Tongue (tissue), 2 donors: ENCODE results near the gene ZNF746. TPM values are rescaled to one million over a fixed set of nuclear protein-coding genes. Genes with fewer than 3 reads are reported as not detected.
A peak's percentile ranks its signal among the peaks of the same experiment; 100 is the strongest.

Experiments
- DNase-seq: peaks from one replicate; pipeline ENCODE4 v3.0.0-alpha.2; 2015
- total RNA-seq: library from RNA; depleted of rRNA; stranded (reverse); fragments of >200 nt; gene quantifications from one replicate; pipeline ENCODE4 v1.2.3, GENCODE V29; 2014

ZNF746 gene
- total RNA-seq, 1 donor from 2014 or later, result 13.3 TPM

- no peak for DNase-seq
Observed at GRCh38 chr7:149427893-149428292, 69.7 kb downstream of the ZNF746 start.

- no peak for DNase-seq
Observed at GRCh38 chr7:149427096-149427680, 70.4 kb downstream of the ZNF746 start.

- peak; percentile 12 for DNase-seq
Observed at GRCh38 chr7:149423449-149424110, 74.0 kb downstream of the ZNF746 start.

GRCh38 chr7:149422914-149423301, 74.7 kb downstream of the ZNF746 start:
- no peak for DNase-seq

Other genes with a start within 250 kb of the ZNF746 start
- gene ZNF783, start 235.6 kb downstream of the ZNF746 start, total RNA-seq, result 8.5 TPM
- 5.3 TPM for gene ZNF777, start 36.7 kb downstream of the ZNF746 start, total RNA-seq